GM12872 (cell line): Measurements from ENCODE around the gene PAPPA.

Source experiments
- CTCF ChIP-seq: IDR thresholded peaks from 3 replicates; pipeline ENCODE4 v1.5.1; 2011; ENCODE audit warnings: low read depth, mild to moderate bottlenecking, low read length, moderate library complexity; ENCODE audit not compliant: insufficient read depth

PAPPA gene

GRCh38 chr9:116160676-116161571, 7.3 kb downstream of the PAPPA start:
- no peak for TF ChIP-seq CTCF

- no peak for TF ChIP-seq CTCF
Observed at GRCh38 chr9:116162241-116162781, 8.7 kb downstream of the PAPPA start.

- TF ChIP-seq CTCF = peak; percentile 56
Observed at GRCh38 chr9:116163293-116164055, 9.9 kb downstream of the PAPPA start.

GRCh38 chr9:116165912-116166311, 12.3 kb downstream of the PAPPA start:
- no peak for TF ChIP-seq CTCF

- TF ChIP-seq CTCF = no peak
Observed at GRCh38 chr9:116166713-116167112, 13.1 kb downstream of the PAPPA start.

- TF ChIP-seq CTCF = no peak
Observed at GRCh38 chr9:116168231-116168630, 14.6 kb downstream of the PAPPA start.

- TF ChIP-seq CTCF = no peak
Observed at GRCh38 chr9:116172216-116172615, 18.6 kb downstream of the PAPPA start.
